ENCODE results near the gene SREBF2.

DNA sequence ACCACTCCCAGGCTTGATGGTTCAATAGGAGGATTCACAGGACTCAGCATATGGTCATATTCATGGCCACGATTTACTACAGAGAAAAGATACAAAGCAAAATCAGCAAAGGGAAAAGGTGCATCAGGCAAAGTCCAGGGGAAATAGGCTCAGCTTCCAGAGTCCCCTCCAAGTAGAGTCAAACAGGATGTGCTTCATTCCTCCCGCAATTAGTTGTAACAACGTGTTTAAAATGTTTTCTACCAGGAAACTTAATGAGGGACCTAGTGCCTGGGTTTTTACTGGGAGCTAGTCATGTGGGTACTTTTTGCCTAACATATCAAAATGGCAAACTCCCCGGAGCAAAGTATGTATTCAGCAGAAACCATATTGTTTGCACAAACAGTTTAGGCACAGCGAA lies 14.9 kb upstream of the SREBF2 start:
- TF ChIP-seq, protein P1, sequence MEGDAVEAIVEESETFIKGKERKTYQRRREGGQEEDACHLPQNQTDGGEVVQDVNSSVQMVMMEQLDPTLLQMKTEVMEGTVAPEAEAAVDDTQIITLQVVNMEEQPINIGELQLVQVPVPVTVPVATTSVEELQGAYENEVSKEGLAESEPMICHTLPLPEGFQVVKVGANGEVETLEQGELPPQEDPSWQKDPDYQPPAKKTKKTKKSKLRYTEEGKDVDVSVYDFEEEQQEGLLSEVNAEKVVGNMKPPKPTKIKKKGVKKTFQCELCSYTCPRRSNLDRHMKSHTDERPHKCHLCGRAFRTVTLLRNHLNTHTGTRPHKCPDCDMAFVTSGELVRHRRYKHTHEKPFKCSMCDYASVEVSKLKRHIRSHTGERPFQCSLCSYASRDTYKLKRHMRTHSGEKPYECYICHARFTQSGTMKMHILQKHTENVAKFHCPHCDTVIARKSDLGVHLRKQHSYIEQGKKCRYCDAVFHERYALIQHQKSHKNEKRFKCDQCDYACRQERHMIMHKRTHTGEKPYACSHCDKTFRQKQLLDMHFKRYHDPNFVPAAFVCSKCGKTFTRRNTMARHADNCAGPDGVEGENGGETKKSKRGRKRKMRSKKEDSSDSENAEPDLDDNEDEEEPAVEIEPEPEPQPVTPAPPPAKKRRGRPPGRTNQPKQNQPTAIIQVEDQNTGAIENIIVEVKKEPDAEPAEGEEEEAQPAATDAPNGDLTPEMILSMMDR (IDR thresholded peaks at IDR 0.05; ENCODE audit: insufficient read depth, low read length), result no peak
- TF ChIP-seq POLR2AphosphoS5 (IDR thresholded peaks at IDR 0.05; ENCODE audit: low read depth) (no peak), GABPA (IDR thresholded peaks at IDR 0.05; ENCODE audit: low read depth) (no peak), SPI1 (IDR thresholded peaks at IDR 0.05; ENCODE audit: borderline replicate concordance, low read depth) (no peak)
- TF ChIP-seq, protein P2, sequence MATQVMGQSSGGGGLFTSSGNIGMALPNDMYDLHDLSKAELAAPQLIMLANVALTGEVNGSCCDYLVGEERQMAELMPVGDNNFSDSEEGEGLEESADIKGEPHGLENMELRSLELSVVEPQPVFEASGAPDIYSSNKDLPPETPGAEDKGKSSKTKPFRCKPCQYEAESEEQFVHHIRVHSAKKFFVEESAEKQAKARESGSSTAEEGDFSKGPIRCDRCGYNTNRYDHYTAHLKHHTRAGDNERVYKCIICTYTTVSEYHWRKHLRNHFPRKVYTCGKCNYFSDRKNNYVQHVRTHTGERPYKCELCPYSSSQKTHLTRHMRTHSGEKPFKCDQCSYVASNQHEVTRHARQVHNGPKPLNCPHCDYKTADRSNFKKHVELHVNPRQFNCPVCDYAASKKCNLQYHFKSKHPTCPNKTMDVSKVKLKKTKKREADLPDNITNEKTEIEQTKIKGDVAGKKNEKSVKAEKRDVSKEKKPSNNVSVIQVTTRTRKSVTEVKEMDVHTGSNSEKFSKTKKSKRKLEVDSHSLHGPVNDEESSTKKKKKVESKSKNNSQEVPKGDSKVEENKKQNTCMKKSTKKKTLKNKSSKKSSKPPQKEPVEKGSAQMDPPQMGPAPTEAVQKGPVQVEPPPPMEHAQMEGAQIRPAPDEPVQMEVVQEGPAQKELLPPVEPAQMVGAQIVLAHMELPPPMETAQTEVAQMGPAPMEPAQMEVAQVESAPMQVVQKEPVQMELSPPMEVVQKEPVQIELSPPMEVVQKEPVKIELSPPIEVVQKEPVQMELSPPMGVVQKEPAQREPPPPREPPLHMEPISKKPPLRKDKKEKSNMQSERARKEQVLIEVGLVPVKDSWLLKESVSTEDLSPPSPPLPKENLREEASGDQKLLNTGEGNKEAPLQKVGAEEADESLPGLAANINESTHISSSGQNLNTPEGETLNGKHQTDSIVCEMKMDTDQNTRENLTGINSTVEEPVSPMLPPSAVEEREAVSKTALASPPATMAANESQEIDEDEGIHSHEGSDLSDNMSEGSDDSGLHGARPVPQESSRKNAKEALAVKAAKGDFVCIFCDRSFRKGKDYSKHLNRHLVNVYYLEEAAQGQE (IDR thresholded peaks at IDR 0.05; ENCODE audit: insufficient replicate concordance, low read depth), result no peak

Measured in HL-60 (cell line).